ENCODE data around the gene TSPAN15.

TSPAN15 gene

DNA sequence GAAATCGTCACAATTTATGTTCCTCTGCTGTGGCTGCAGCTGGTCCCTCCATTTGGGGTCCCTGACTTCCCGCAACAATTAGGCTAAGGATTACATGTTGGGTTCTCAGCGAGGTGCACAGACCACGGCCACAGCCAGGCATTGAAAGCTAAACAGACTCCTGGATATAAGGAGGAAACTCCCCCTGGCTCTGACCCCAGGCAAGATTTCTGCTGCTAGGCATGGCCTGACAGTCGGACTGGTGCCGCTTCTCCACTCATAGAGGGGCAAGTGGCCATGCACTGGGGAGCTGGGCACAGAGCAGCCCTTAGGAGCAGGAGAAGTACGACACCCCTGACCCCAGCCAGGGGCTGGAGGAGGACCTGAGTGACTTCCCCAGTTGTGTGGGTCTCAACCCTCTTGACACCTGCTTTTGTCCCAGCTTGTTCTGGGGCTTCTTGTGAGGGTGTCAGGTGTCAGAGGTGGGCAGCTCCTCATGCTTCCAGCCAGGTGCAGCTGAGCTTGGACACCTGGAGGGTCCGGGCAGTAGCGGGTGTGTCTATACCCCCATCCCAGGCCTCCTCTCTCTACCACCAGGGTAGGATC, 38.3 kb downstream of the TSPAN15 start:
- H3K9me2 ChIP-seq (ENCODE audit: low read depth, low read length) = no peaks in the 10 kb centered on the region
- peaks cover 3% of the 10 kb centered on the region for H3K27me3 ChIP-seq (ENCODE audit: insufficient read depth, low read length)
- H4K20me1 ChIP-seq (ENCODE audit: insufficient read depth, low read length) = no peaks in the 10 kb centered on the region
- no peaks in the 10 kb centered on the region for H3K79me2 ChIP-seq (ENCODE audit: insufficient read depth, low read length)
- H3K4me3 ChIP-seq (ENCODE audit: low read depth, low read length, poor library complexity, severe bottlenecking) = no peak overlapping the region
- H3K4me1 ChIP-seq (ENCODE audit: insufficient read depth, low read length, severe bottlenecking) = no peaks in the 10 kb centered on the region
- TF ChIP-seq, protein P1, sequence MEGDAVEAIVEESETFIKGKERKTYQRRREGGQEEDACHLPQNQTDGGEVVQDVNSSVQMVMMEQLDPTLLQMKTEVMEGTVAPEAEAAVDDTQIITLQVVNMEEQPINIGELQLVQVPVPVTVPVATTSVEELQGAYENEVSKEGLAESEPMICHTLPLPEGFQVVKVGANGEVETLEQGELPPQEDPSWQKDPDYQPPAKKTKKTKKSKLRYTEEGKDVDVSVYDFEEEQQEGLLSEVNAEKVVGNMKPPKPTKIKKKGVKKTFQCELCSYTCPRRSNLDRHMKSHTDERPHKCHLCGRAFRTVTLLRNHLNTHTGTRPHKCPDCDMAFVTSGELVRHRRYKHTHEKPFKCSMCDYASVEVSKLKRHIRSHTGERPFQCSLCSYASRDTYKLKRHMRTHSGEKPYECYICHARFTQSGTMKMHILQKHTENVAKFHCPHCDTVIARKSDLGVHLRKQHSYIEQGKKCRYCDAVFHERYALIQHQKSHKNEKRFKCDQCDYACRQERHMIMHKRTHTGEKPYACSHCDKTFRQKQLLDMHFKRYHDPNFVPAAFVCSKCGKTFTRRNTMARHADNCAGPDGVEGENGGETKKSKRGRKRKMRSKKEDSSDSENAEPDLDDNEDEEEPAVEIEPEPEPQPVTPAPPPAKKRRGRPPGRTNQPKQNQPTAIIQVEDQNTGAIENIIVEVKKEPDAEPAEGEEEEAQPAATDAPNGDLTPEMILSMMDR (IDR thresholded peaks at IDR 0.05; ENCODE audit: low read length) = no peak
- TF ChIP-seq EZH2 (IDR thresholded peaks at IDR 0.05; ENCODE audit: borderline replicate concordance, low read length) = no peak
- H3K36me3 ChIP-seq (ENCODE audit: insufficient read depth, low read length) = no peaks in the 10 kb centered on the region; the same call in 1 of the 2 replicates
- H3F3A ChIP-seq (ENCODE audit: insufficient read depth, low read length) = no peaks in the 10 kb centered on the region
- H3K4me2 ChIP-seq (ENCODE audit: low read length) = no peak overlapping the region
- H2AFZ ChIP-seq (ENCODE audit: low read length) = no peak overlapping the region
- H3K9me3 ChIP-seq (ENCODE audit: low read length) = 0 out of 2 replicates have a peak, but pooled peaks cover 3% of the 10 kb centered on the region
- no peak overlapping the region for H3K9ac ChIP-seq (ENCODE audit: low read length)
- H3K27ac ChIP-seq (ENCODE audit: low read depth, low read length, poor library complexity, severe bottlenecking) = no peak overlapping the region

DNA sequence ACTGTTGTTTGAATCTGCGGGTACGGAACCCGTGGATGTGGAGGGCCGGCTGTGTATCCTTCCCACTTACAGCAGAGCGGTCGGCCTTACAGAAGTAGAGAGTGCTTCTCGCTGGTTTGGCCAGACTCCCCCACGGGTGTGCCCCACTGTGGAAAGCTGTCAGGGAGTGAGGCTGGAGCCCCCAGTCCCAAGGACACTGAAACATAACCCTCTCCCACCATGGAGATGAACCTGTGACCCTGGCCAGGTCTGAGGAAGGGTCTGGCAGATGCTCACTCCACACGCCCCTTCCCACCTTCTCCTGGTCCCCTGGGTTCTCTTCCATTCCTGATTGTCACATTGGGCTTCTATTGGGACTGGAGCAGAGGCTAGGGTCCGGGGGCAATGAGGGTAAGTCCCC, 39.6 kb downstream of the TSPAN15 start:
- no peaks in the 10 kb centered on the region for H3K4me1 ChIP-seq (ENCODE audit: insufficient read depth, low read length, severe bottlenecking)
- TF ChIP-seq EZH2 (IDR thresholded peaks at IDR 0.05; ENCODE audit: borderline replicate concordance, low read length) = no peak
- TF ChIP-seq, protein P1 (IDR thresholded peaks at IDR 0.05; ENCODE audit: low read length) = no peak
- 0 out of 2 replicates have a peak, but pooled peaks cover 3% of the 10 kb centered on the region for H3K9me3 ChIP-seq (ENCODE audit: low read length)
- H3K4me2 ChIP-seq (ENCODE audit: low read length) = no peak overlapping the region
- H3K79me2 ChIP-seq (ENCODE audit: insufficient read depth, low read length) = no peaks in the 10 kb centered on the region
- no peaks in the 10 kb centered on the region for H4K20me1 ChIP-seq (ENCODE audit: insufficient read depth, low read length)
- H3K36me3 ChIP-seq (ENCODE audit: insufficient read depth, low read length) = no peaks in the 10 kb centered on the region; the same call in 1 of the 2 replicates
- H3K27me3 ChIP-seq (ENCODE audit: insufficient read depth, low read length) = peaks cover 6% of the 10 kb centered on the region
- H3K27ac ChIP-seq (ENCODE audit: low read depth, low read length, poor library complexity, severe bottlenecking) = no peak overlapping the region
- H3F3A ChIP-seq (ENCODE audit: insufficient read depth, low read length) = no peaks in the 10 kb centered on the region
- no peak overlapping the region for H2AFZ ChIP-seq (ENCODE audit: low read length)
- no peaks in the 10 kb centered on the region for H3K9me2 ChIP-seq (ENCODE audit: low read depth, low read length)
- no peak overlapping the region for H3K9ac ChIP-seq (ENCODE audit: low read length)
- no peak overlapping the region for H3K4me3 ChIP-seq (ENCODE audit: low read depth, low read length, poor library complexity, severe bottlenecking)

GRCh38 chr10:69491611-69492010, 40.3 kb downstream of the TSPAN15 start:
- Histone ChIP-seq H3K36me3 (ENCODE audit: insufficient read depth, low read length) (no peaks in the 10 kb centered on the region; the same call in 1 of the 2 replicates), H3K79me2 (ENCODE audit: insufficient read depth, low read length) (no peaks in the 10 kb centered on the region), H3K9ac (ENCODE audit: low read length) (no peak overlapping the region), H3K4me1 (ENCODE audit: insufficient read depth, low read length, severe bottlenecking) (no peaks in the 10 kb centered on the region), H3K27me3 (ENCODE audit: insufficient read depth, low read length) (peaks cover 6% of the 10 kb centered on the region), H3K4me2 (ENCODE audit: low read length) (no peak overlapping the region), H3K9me3 (ENCODE audit: low read length) (0 out of 2 replicates have a peak, but pooled peaks cover 3% of the 10 kb centered on the region), H3K4me3 (ENCODE audit: low read depth, low read length, poor library complexity, severe bottlenecking) (no peak overlapping the region), H3K9me2 (ENCODE audit: low read depth, low read length) (no peaks in the 10 kb centered on the region), H3K27ac (ENCODE audit: low read depth, low read length, poor library complexity, severe bottlenecking) (no peak overlapping the region), H4K20me1 (ENCODE audit: insufficient read depth, low read length) (no peaks in the 10 kb centered on the region), H3F3A (ENCODE audit: insufficient read depth, low read length) (no peaks in the 10 kb centered on the region), H2AFZ (ENCODE audit: low read length) (no peak overlapping the region)
- no peak for TF ChIP-seq EZH2 (IDR thresholded peaks at IDR 0.05; ENCODE audit: borderline replicate concordance, low read length)
- TF ChIP-seq, protein P1 (IDR thresholded peaks at IDR 0.05; ENCODE audit: low read length) = no peak
